Stimulated activated CD4-positive, alpha-beta T cell treated with anti-CD3 and anti-CD28 coated beads, Interleukin-12 subunit alpha, Interleukin-12 subunit beta, amount 100 ng/mL, for 24 hours (primary cell): ENCODE measurements around the gene NSMCE4A.
"Not testable (repeated sequence)": the region's sequence is repeated elsewhere in the genome, so short reads cannot be mapped to it uniquely, and the experiment has no call there.

Source experiments
- DNase-seq, 2 experiments: peaks; one replicate each; pipeline ENCODE4 v3.0.0-alpha.2; 2020; ENCODE audit warnings: low read depth in 2 of 2

NSMCE4A gene

GRCh38 chr10:121988361-121989324 lies 13.6 kb upstream of the NSMCE4A start, which contains the start of gene TACC2:
TSS of gene TACC2 (plus strand) at chr10:121989163. CDS start at chr10:122021982, 32,819 bp downstream.
- DNase-seq, result no peak

DNA sequence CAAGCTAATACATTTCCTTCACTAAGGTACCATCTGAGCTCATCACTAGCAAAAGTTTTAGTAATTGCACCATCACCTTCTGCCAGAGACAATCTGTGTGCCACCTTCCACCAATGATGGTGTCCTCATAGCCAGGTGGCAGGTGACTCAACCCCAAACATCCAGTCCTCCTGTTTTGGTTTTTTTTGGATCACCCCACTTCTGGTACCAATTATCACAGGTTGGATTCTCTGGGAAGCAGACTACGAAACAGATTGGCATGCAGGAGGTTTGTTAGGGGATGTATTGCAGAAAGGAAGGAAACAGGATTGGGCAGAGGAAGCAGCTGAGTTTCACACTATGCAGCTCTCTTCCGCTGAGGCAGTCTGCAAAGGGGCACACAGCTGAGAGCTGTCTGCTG lies 9.4 kb upstream of the NSMCE4A start:
- no peak for DNase-seq

GRCh38 chr10:121983852-121984251 lies 8.8 kb upstream of the NSMCE4A start:
- no peak for DNase-seq

GRCh38 chr10:121981346-121981745 lies 6.3 kb upstream of the NSMCE4A start:
- no peak for DNase-seq

- DNase-seq, result no peak
Observed at GRCh38 chr10:121978511-121978910, 3.5 kb upstream of the NSMCE4A start.

- DNase-seq, result no peak
Observed at GRCh38 chr10:121976607-121977006, 1.6 kb upstream of the NSMCE4A start.

GRCh38 chr10:121975295-121976086 lies 474 bp upstream of the NSMCE4A start:
- no peak for DNase-seq

DNA sequence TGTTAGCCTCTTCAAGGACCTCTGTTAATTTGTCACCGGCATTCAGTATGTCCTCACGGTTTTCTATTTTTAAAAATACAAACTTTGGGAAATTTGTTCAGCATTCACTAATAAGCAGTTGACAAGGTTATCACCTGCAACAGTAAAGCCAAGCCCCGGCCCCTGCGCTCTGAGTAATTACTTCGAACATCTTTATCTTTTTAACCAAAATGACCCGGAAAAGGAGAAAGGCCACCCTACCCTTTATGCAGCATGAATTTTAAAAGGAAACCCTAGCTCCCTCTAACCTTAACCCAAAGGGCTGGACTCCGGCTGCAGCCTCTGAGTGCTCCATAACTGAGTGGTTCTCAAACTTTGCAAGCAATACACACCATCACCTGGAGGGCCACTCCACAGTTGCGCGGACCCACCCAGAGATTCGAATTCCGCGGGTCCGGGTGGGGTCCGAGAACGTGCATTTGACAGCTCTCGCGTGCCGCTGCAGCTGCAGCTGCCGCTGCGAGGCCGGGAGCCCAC lies 940 bp downstream of the NSMCE4A start:
- no peak for DNase-seq

- DNase-seq, result not testable (repeated sequence)
Observed at GRCh38 chr10:121969086-121969485, 5.9 kb downstream of the NSMCE4A start.

DNA sequence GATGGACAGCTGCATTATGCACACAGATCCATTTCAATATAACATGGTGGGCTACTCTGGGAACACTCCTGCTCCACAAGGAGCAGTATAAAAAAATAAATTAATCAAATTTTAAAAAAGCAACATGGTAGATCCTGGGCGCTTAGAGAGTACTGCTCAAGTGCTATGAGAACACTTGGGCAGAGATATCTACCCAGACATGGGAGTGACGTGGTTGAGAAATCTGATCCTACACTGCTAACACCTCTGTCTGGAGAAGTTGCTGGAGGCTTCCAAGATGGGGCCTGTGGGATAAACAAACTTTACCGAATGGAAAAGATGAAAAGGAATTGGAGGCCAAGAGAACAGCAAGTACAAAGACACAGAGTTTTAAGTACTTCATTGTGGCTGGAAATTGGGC lies 9.0 kb downstream of the NSMCE4A start:
- no peak for DNase-seq

GRCh38 chr10:121961456-121961855 lies 13.6 kb downstream of the NSMCE4A start:
- DNase-seq, result no peak

DNA sequence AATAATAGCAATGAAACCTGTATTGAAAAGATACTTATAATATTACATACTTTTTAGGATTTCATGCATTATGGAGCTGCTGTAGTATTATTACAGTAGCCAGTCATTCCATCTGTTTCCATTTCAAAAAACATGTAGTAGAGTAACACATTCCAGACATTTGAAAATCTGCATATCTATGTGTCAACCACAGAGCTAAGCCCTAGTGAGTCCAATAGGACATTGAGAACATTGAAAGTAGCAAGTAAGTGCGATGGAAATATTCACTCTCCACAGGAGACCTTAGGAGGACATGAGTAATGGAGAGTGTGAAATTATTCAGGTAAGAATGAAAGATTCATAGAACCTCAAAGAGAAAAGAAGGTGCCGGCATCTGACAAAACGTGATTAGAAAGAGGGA lies 15.3 kb downstream of the NSMCE4A start:
- no peak for DNase-seq

DNA sequence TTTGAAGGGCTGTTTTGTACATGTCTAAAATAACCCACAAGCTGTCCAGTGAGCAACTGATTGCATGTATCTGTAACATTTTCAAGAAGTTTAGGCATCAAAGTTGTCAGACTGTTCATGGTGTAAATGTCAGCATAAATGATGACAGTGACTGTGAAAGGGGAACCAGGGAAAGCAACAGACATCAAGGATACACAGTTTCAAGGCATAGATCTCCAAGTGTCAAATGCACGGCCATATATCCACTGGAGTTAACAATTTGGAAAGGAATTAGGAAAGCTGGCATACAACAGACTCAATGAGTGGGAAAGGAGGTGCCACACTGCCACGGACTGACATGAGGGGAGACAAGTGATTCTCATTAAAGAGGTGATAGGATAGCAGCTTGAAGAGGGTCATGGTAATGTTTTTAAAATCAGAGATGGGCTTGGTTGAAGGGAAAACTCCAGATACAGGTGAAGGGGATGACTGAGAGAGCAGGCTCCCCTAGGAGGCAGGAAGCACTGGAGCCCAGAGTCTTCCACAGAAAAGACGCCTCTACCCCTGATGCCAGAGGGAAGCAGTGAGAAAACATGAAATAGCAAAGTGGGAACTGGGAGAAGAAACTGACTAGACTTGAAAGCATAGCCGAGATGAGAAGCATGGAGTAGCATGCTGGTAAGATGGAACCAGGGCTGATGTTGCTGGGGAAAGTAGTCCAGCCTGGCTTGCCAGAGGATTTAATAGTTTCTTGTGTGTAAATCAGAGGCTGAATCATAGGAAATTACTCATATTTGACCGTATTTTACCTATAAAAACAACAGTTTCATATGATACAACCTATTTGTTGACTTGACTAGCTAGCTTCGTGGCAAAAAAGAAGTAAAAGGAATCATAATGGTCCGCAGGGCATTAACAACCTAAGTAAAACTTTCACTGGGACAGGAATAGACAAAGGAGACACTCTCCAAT lies 18.6 kb downstream of the NSMCE4A start:
- DNase-seq, result no peak

DNA sequence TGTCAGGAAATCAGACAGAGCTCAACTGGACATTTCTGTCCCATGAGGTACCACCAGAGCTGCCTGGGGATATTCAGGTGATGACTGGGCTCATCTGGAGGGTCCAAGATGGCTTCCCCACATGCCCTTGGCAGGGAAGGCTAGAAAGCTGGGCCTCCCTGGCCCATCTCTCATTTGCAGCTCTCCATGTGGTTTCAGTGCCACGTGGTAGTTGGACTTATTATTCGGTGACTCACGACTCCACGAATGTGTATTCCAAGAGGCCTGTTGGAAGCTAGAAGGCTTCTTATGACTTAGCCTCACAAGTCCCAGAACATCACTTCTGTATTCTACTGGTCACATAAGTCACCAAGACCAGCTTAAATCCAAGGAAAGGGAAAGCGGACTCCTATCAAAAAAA lies 22.8 kb downstream of the NSMCE4A start:
- DNase-seq, result no peak

DNA sequence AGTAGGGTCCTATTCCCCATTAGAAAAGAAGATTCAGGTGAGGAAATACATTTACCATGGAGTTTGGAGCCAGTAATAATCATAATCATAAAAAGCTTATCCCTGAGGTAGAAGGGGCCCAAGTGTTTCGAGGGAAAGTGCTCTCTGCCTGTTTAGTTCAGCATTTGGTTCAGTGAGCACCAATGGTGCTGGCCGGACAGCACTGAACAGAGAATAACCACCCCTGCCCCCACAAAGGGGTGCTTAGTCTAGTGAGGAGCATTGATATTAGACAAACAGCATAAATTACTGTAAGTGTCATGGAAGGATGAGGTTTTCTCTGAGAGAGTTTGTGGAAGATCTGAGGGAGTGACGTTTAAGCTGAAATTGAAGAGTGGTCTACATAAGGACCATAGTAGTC lies 25.6 kb downstream of the NSMCE4A start:
- DNase-seq, result no peak

DNA sequence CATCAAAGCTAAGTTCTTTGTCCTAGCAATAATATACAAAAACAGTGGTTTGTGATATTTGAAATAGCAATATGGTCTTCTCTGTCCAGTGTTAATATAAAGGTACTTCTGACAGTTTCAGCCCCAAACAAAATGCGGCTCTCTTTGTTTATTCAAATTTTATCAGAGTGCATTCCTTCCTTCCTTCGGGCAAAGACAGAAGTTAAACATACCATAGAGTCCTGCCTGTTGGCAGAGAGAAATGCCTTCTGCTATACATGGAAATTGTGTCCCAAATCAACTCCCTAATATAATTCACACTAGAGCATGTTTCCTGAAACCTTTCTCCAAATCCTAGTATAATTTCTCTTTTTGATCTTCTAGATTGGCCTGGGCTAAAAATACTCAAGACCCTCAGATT lies 26.0 kb downstream of the NSMCE4A start:
- DNase-seq, result no peak

- DNase-seq, result no peak
Observed at GRCh38 chr10:121947343-121948330, 27.4 kb downstream of the NSMCE4A start.

DNA sequence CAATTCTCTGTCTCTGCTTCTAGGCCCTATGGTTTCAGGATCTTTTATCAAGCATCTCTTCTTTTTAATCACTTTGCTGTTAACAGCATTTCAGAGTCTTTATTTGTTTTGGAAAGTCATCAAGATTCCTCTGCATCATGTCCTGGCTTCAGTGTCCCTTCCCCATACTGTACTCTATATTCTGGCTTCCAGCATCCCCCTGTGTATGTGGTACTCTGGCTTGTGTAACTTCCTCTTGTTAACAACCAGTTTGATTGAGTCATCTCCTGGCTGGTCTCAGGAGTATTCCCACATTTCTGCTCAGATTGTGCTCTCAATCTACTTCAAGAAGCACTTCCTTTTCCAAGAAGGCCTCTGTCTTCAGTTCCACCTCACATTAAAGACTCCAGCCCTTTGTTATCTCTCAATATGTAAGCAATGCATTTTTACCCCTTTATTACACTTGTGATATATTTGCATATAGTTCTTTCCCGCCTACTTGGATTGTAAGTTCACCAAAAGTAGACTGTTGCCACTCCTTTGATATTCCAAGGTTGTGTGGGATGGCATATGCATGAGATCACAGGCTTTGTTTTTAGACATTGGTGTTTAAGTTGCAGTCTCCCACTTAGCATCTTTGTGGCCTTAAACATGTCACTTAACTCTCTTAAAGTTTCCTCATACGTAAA lies 32.1 kb downstream of the NSMCE4A start:
- DNase-seq, result no peak

DNA sequence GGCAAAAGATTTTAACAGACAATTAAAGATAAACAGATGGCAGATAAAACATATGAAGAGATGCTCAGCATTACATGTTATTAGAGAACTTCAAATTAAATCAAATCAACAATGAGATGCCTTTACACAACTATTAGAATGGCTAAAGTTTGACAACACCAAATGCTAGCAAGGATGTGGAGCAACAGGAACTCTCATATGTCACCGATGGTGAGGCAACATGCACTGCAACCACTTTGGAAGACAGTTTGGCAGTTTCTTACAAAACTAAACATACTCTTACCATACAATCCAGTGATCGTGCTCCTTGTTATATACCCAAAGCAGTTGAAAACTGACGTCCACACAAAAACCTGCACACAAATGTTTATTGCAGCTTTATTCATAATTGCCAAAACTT lies 33.5 kb downstream of the NSMCE4A start:
- no peak for DNase-seq

- no peak for DNase-seq
Observed at GRCh38 chr10:121936295-121936694, 38.7 kb downstream of the NSMCE4A start.
